ENCODE measurements around the gene INA. TPM values are rescaled to one million over a fixed set of nuclear protein-coding genes. Genes with fewer than 3 reads are reported as not detected.
A peak's percentile ranks its signal among the peaks of the same experiment; 100 is the strongest.
"Not testable (repeated sequence)": the region's sequence is repeated elsewhere in the genome, so short reads cannot be mapped to it uniquely, and the experiment has no call there.

Gene INA
- total RNA-seq, 4 donors from 2014 or later: not detected

- 85 to 86% methylated on average over 2 of the region's 2 CpGs for WGBS, 2 donors
- H3K4me3 ChIP-seq: no peak overlapping the region
Observed at GRCh38 chr10:103235775-103236174, 41.2 kb upstream of the INA start.

GRCh38 chr10:103238506-103239252 lies 38.3 kb upstream of the INA start:
- peak in 2 of 5 experiments; percentile 10 to 26 for TF ChIP-seq CTCF (IDR thresholded peaks at IDR 0.05)
- no peak for TF ChIP-seq EP300 (IDR thresholded peaks at IDR 0.05)
- no peaks in the 10 kb centered on the region for H3K27me3 ChIP-seq
- no peak overlapping the region for H3K4me3 ChIP-seq
- peak overlapping the region in 2 of 4 donors; percentile 37 to 51 for H3K27ac ChIP-seq
- peak in 1 of 2 donors; percentile 29 for DNase-seq (ENCODE audit: low spot score in 2 of 2)
- H3K4me1 ChIP-seq: peaks cover 0 to 19% (median 0%) of the 10 kb centered on the region in 4 donors
- 59 to 63% methylated on average over 11 of the region's 11 CpGs for WGBS, 2 donors
- H3K9me3 ChIP-seq: no peaks in the 10 kb centered on the region
- H3K36me3 ChIP-seq: no peaks in the 10 kb centered on the region

More at GRCh38 chr10:103235775-103236174, 41.2 kb upstream of the INA start:
- Histone ChIP-seq H3K9me3 (no peaks in the 10 kb centered on the region), H3K27ac (no peak overlapping the region), H3K27me3 (no peaks in the 10 kb centered on the region), H3K4me1 (peaks cover 0 to 11% (median 0%) of the 10 kb centered on the region in 4 donors), H3K36me3 (no peaks in the 10 kb centered on the region)
- DNase-seq (ENCODE audit: low spot score in 2 of 2): no peak
- no peak for TF ChIP-seq CTCF (IDR thresholded peaks at IDR 0.05)
- TF ChIP-seq POLR2A (IDR thresholded peaks at IDR 0.05): no peak
- TF ChIP-seq EP300 (IDR thresholded peaks at IDR 0.05): no peak

GRCh38 chr10:103241262-103242011 lies 35.5 kb upstream of the INA start:
- H3K4me1 ChIP-seq: peaks cover 0 to 24% (median 0%) of the 10 kb centered on the region in 4 donors
- no peaks in the 10 kb centered on the region for H3K9me3 ChIP-seq
- no peak overlapping the region for H3K4me3 ChIP-seq
- H3K27me3 ChIP-seq: no peaks in the 10 kb centered on the region
- no peaks in the 10 kb centered on the region for H3K36me3 ChIP-seq
- no peak for DNase-seq (ENCODE audit: low spot score in 2 of 2)
- no peak for TF ChIP-seq CTCF (IDR thresholded peaks at IDR 0.05)
- TF ChIP-seq POLR2A (IDR thresholded peaks at IDR 0.05): no peak
- no peak for TF ChIP-seq EP300 (IDR thresholded peaks at IDR 0.05)
- WGBS, 2 donors: 42 to 47% methylated on average over 7 of the region's 7 CpGs
- H3K27ac ChIP-seq: peak overlapping the region in 2 of 4 donors; percentile 47 to 51

GRCh38 chr10:103244666-103245271 lies 32.2 kb upstream of the INA start:
- TF ChIP-seq POLR2A (IDR thresholded peaks at IDR 0.05) (no peak), CTCF (IDR thresholded peaks at IDR 0.05) (peak; percentile 77 to 86 (median 81)), EP300 (IDR thresholded peaks at IDR 0.05) (peak in 1 of 2 donors; percentile 40)
- WGBS, 2 donors: 34 to 38% methylated on average over 9 of the region's 9 CpGs
- no peaks in the 10 kb centered on the region for H3K9me3 ChIP-seq
- H3K27ac ChIP-seq: no peak overlapping the region
- H3K36me3 ChIP-seq: no peaks in the 10 kb centered on the region
- H3K4me3 ChIP-seq: no peak overlapping the region
- peaks cover 0 to 16% (median 0%) of the 10 kb centered on the region in 4 donors for H3K4me1 ChIP-seq
- peak; percentile 64 to 92 for DNase-seq (ENCODE audit: low spot score in 2 of 2)
- no peaks in the 10 kb centered on the region for H3K27me3 ChIP-seq

GRCh38 chr10:103245587-103245986 lies 31.4 kb upstream of the INA start, which contains the start of gene RPEL1:
TSS of gene RPEL1 (plus strand) at chr10:103245887. CDS start at chr10:103245997, 110 bp downstream.
- not testable (repeated sequence) for H3K27me3 ChIP-seq; H3K36me3 ChIP-seq; DNase-seq (ENCODE audit: low spot score in 2 of 2); H3K4me3 ChIP-seq; H3K9me3 ChIP-seq; H3K27ac ChIP-seq
- H3K4me1 ChIP-seq: peaks cover 0 to 16% (median 0%) of the 10 kb centered on the region in 4 donors
- 88 to 94% methylated on average over 7 of the region's 7 CpGs for WGBS, 2 donors

Measured in tibial nerve (tissue), 4 donors.